T-helper 1 cell (primary cell): ENCODE measurements around the gene FRRS1L.

Experiments
- DNase-seq, 5 donors: peaks; one replicate each; pipeline ENCODE4 v3.0.0-alpha.2; 2012 to 2020

Gene FRRS1L

DNA sequence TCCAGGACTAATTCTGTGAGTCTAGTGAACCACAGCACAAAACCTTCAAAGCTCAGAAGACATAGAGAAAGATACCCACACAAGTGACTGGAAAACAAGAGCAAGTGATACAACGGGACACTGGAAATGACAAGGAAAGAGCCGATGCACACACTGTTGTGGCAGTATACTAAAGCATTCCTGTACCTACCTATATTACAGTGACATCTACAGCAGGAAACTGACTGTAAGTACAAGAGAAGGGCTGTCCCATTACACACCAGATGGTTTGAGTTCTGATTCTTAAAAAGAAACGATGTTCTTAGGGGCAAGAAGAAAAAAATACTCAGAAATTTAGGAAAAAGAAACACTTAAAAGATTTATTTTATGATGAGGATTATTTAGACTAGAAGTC, 65.8 kb downstream of the FRRS1L start:
- no peak for DNase-seq

DNA sequence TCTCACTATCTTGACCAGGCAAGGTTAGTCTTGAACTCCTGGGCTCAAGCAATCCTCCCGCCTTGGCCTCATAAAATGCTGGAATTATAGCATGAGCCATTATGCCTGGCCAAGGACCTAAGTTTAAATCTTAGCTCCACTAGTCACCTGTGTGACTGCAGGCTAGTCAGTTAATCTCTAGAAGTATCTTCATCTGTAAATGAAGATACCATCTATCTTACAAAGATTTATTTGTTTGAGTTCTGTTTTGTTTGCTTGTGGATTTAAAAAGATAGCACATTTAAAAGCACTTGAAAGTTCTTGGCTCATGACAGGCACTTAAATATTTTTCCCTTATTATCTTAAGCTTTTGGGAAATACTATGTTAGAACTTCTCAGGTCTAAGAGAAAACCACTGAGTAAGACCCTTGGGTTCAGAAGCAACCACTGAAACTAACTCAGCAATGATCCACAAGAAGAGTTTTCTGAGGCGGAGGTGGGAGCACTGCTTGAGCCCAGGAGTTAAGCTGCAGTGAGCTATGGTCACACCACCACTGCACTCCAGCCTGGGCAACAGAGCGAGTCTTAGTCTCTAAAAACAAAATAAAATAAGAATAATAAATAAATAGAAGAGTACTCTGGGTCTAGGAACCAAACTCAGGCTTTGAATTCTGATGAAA, 66.4 kb downstream of the FRRS1L start:
- no peak for DNase-seq

DNA sequence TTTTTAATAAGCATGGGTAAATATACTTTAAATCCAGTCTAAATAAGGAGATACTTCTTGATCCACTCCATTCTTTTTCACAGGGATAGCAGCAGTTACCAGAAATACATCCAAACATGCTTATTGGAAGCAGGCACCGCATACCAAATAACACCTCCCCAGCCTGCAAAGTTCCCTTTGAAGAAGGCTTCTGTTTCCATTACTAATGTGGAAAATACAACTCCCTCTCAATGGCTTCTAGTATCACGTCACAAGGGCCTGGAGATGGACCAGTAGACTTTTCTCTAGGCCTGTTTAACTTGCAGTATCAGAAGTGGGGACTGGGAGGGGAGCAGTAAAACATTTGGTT, 68.1 kb downstream of the FRRS1L start:
- no peak for DNase-seq

DNA sequence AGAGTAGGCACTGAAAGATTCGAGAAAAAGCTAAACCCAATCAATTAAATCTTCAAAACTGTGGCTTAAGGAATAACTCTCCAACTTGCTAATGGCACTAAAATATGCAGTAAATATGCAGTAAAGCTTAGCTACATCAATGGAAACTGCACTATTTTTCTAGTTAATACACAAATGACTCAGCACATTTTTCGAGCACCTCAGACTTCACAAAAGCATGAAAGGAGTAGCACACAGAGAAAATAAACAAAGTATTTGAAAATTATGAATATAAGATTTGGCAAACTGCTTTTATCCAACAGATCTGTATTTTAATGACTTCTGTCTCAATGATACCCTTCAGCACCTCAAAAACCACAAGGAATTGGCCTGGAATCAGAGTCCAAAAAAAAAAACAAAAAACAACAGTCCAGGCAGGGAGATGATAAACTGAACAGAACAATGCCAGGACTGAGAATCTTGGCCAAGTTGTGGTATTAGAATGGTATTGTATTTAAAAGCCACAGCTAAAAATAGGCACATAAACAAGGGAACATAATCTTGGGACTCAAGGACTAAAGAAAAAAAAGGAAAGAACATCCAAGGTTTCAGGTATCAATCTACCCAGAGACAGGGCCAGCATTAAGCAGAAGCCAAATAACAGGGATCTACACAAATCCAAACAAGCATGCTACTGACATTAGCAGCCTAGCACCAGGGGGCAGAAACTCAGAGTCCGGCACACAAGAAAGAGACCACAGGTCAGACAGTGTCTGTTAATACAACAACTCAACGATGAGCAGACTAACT, 68.7 kb downstream of the FRRS1L start:
- peak in 1 of 5 donors; percentile 56 for DNase-seq

DNA sequence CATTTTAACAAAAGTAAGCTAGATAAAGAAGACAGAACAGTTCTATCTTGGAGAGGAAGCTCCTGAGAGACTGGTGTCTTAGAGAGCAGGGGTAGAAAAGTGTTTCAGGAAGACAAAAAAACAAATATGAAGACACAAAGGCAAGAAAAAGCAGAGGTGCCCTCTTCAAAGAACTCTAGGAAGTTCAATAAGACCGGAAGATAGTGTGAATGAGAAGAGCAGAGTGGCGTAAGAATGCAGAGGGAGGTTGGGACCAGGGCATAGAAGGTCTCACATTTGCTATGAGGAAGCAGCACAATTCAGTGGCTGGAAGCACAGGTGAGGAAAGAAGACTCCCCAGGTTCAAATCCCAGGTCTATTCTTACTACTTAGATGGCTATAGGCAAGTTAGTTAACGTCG, 69.9 kb downstream of the FRRS1L start:
- no peak for DNase-seq

DNA sequence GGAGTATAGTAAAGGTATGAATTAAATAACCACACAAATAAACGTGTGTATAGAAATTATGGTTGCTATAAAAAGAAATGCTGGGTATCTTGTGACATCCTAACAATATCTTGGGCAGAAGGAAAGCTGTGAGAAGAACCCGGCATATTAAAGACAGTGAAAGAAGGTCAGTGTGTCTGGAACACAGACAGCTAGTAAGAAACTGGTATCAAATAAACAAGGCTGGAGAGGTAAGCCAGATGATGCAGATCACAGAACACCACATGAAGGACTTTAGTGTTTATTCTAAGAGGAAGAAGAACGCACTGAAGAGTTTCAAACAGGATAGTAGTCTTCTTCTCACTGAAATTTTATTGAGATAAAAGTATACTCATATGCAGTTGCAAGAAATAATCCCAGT, 71.7 kb downstream of the FRRS1L start:
- no peak for DNase-seq

DNA sequence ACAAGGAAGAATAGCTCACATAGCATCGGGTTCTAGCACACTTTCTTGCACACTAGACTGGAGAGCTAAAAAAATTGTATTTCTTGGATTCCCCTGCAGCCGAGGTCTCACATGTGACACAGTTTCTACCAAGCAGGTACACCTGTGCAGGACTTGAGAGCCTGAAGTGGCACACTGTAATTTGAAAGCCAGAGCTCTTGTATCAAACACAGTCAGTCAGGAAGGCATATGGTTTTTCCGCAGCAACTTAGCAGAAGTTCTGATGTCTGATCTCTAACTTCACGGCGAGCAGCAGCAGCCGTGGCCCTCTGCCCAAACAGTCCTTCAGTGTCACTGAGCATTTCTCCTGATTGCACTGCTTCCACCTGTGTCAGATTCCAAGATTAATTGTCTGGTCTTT, 72.8 kb downstream of the FRRS1L start:
- DNase-seq = no peak

DNA sequence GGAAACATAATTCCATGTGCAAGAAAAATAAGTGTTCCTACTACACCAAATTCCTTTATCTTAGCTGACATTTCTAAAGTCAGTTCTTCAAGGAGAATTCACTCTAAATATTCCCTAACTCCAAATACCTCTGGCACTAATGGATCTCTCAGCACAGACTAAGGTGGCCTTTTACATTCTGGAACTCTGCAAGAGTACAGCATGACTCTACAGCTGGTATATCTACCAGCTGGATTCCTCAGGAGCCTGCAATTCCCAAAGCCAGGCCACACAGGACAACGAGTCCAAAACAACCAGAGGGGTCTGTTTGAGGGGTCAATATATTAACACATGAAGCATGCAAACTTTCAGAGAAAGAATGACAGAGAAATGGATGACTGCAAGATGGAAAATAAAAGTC, 74.5 kb downstream of the FRRS1L start:
- DNase-seq = no peak

DNA sequence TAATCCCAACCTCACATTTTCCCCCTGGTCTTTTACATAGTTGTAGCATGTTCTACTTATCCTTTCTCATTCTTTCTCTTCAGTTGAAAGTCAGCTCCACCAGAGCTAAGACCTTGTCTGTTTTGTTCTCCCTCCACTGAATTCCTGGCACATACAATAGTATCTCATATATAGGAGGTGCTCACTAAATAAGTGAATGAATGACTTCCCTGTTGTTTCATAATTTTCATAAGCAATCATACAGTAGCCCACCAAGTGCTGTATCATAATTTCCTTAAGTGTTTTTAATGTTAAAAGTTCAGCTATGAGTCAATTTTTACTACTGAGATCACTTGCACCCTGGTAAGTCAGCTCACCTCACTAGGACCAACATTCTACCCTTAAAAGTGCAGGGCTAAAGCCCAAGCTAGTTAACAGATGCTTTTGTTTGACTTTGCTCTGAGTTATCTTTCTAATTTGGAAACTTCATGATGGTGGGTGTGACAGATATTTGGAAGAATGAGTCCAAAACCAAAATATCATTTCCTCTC, 74.9 kb downstream of the FRRS1L start:
- DNase-seq = peak in 1 of 5 donors; percentile 52

DNA sequence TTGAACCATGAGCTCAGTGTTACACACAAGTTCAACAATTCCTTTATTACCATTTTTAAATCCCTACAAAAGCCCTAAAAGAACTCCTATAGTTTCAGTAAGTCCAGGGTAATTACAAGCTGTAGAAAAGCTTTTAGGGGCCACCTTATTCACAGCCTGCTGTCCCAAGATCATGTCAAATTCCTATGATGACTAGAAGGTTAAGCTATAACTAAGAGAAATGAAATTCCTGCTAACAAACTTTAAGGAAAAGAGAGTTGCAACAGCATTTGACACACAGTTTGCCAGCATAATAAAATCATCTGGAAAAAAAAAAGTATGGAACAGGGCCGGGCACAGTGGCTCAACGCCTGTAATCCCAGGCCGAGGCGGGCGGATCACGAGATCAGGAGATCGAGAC, 78.8 kb downstream of the FRRS1L start:
- no peak for DNase-seq

DNA sequence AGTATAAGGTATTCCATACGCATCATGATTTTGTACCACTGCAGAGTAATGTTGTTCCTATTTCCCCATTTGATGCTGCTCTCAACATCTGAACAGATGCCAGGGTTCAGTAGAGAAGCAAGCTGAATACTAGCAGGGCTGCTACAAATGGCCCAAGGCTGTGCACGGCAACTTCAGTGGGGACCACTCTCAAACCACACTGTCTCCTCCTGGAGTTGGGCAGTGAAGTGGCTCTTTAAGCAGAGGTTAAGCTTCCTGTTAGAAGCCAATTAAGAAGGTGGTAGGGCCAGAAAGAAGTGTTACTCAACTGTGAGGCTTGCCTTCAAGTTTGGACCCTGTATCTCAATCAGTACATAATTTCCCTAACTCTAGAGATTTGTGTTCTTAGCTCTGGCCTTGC, 79.3 kb downstream of the FRRS1L start:
- no peak for DNase-seq

DNA sequence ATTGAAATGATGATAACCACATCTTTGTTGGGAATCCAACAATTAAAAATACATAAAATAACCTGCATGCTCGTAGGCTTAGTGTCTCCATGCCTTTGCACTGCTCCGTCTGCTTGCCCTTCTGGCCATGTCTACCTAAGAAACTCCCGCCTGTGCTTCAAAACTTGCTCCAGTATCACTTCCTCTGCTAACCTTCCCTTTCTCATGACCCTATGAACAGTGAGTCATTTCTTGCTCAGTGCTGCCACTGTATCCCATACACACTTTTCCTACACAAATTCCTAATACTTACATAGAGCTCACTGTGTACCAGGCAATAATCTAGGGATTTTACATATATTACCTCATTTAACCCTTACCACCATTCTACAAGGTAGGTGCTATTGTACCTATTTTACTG, 80.8 kb downstream of the FRRS1L start:
- no peak for DNase-seq

DNA sequence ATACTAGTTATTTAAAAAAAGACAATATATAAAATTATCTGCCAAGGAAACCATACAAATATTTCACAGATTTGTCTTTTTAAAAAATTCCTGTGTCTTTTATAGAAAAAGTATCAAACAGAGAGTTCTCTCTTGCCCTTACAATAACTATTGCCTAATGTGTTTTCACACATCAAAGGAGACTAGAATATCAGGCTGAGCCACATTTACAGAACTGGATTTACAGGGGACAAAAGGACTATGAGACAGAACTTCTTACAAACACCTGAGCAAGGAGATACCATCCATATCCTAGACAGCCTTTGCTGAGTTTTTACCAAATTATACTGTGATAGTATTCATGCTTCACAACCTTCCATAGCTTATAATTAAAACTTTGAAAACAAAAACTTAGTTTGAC, 81.5 kb downstream of the FRRS1L start:
- no peak for DNase-seq

DNA sequence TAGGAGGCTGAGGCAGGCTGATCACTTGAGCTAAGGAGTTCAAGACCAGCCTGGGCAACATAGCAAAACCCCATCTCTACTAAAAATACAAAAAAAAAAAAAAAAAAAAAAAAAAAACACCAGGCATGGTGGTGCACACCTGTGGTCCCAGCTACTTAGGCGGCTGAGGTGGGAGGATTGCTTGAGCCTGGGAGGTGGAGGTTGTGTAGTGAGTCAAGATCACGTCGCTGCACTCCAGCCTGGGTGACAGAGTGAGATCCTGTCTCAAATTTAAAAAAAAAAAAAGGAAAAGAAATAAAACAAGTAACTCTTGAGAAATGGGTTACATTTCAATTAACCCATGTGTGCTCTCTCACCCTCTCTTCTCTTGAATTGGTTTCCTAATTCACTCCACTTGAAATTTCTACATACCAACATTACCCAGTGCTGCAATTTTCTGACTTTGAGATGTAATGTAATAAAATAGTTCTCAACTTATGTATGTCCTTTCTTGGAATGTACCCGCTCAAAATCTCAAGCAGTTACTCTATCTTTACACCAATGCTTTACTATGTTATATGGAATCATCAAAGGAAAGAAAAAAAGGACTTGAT, 83.1 kb downstream of the FRRS1L start:
- no peak for DNase-seq

DNA sequence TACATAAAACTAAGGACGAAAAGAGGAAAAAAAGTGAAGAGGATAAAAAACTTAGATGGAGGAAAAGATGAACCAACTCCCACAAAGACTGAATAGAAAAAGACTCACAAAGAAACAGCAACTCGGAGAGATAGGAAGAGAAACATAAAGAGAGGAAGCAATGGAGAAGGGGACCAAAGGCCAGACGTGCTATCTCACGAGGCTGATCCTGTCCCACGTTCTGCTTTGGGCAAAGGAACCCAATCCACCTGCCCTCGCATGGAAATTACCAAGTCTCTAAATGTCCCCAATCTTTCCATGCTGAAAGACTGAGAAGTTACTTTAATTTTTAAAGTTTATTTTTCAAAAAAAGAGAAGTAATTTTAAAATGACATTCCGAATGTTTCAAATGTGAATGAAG, 83.9 kb downstream of the FRRS1L start:
- no peak for DNase-seq

DNA sequence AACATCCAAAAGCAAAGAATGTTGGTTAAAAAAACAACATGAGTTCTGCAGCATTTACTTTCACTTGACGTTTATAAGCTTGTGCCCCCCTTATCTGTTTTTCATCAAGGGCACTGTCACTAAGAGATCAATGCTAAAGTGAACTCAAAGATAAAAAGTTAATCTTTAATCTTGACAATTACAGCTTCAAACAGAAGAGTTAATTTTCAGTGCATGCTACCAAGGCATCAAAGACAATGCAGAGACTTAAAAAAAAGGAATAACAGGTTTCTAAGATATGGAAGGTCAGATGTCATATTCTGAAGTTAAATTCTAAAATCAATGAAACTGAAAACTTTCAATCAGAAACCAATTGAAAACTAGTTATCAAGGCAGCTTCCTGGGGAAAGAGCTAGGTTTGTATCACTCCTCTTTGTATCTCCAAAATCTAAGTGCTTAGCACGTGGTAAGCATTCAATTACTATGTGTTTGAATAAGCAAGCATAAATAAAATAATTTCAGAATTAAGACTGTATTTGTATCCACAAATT, 84.9 kb downstream of the FRRS1L start:
- DNase-seq = no peak
